Activated CD8-positive, alpha-beta memory T cell treated with anti-CD3 and anti-CD28 coated beads for 48 hours (primary cell): ENCODE results near the gene SPRR4.
"Not testable (repeated sequence)": the region's sequence is repeated elsewhere in the genome, so short reads cannot be mapped to it uniquely, and the experiment has no call there.

Experiments used
- DNase-seq, 3 experiments: peaks; one replicate each; pipeline ENCODE4 v3.0.0-alpha.2; 2020; ENCODE audit warnings: low read depth in 2 of 3, low spot score in 2 of 3

The SPRR4 gene

GRCh38 chr1:153011235-153011758 lies 40.8 kb downstream of the SPRR4 start:
- not testable (repeated sequence) for DNase-seq

- not testable (repeated sequence) for DNase-seq
Observed at GRCh38 chr1:153021829-153022228, 51.4 kb downstream of the SPRR4 start.
